MM.1S (cell line): ENCODE data around the gene PSAT1.

Experiments
- CTCF ChIP-seq: fragments of 300-600 bp; sonication (generic); IDR thresholded peaks from 2 replicates; pipeline ENCODE4 v1.5.1; 2016; ENCODE audit warnings: antibody characterized with exemption, low read length, mixed read lengths
- EZH2 ChIP-seq: fragments of 300-600 bp; sonication (generic); optimal IDR thresholded peaks from 2 replicates; pipeline ENCODE3; 2017; ENCODE audit warnings: low read depth, mild to moderate bottlenecking, antibody characterized with exemption, low read length, mixed read lengths

- no peak for TF ChIP-seq CTCF
- TF ChIP-seq EZH2, result no peak
These were observed 34.3 kb upstream of the PSAT1 start for GRCh38 chr9:78262655-78263054.
